ENCODE measurements around the gene RTN4RL1. TPM values are rescaled to one million over a fixed set of nuclear protein-coding genes. Genes with fewer than 3 reads are reported as not detected.

The RTN4RL1 gene
- total RNA-seq, 3 donors from 2014 or later (not counting 1 experiment from before 2014, with no cell fraction given): 0.15 to 0.23 TPM; not detected in 1

- Histone ChIP-seq H3K27ac (ENCODE audit: low read length) (no peak overlapping the region), H3K36me3 (ENCODE audit: control insufficient read depth, insufficient read depth, low read length) (no peaks in the 10 kb centered on the region), H3K27me3 (ENCODE audit: control insufficient read depth, insufficient read depth, low read length) (no peaks in the 10 kb centered on the region), H3K4me3 (ENCODE audit: low read length) (no peak overlapping the region), H3K4me1 (ENCODE audit: control insufficient read depth, insufficient read depth, low read length) (no peaks in the 10 kb centered on the region), H3K9me3 (ENCODE audit: control insufficient read depth, insufficient read depth, low read length) (no peaks in the 10 kb centered on the region)
- Mint-ChIP-seq H3K27ac (no peak overlapping the region), H3K27me3 (ENCODE audit: low read depth in 2 of 2) (peaks cover 4 to 15% of the 10 kb centered on the region in 2 donors), H3K4me1 (no peaks in the 10 kb centered on the region), H3K4me3 (no peak overlapping the region), H3K36me3 (no peaks in the 10 kb centered on the region), H3K9me3 (no peaks in the 10 kb centered on the region)
- ATAC-seq: no peak
- intact Hi-C loops (cut with micrococcal nuclease): no loop called here
- WGBS (ENCODE audit: insufficient coverage): 91% methylated on average over 29 of the region's 29 CpGs
- TF ChIP-seq CTCF (IDR thresholded peaks at IDR 0.05): no peak
- DNase-seq: no peak
Observed at GRCh38 chr17:1918346-1919162, 106.6 kb downstream of the RTN4RL1 start.

- Mint-ChIP-seq H3K27me3 (ENCODE audit: low read depth in 2 of 2) (peaks cover 4 to 20% of the 10 kb centered on the region in 2 donors), H3K36me3 (no peaks in the 10 kb centered on the region), H3K4me3 (no peak overlapping the region), H3K27ac (no peak overlapping the region), H3K4me1 (no peaks in the 10 kb centered on the region), H3K9me3 (no peaks in the 10 kb centered on the region)
- 86% methylated on average over 29 of the region's 29 CpGs for WGBS (ENCODE audit: insufficient coverage)
- Histone ChIP-seq H3K4me3 (ENCODE audit: low read length) (no peak overlapping the region), H3K9me3 (ENCODE audit: control insufficient read depth, insufficient read depth, low read length) (no peaks in the 10 kb centered on the region), H3K4me1 (ENCODE audit: control insufficient read depth, insufficient read depth, low read length) (no peaks in the 10 kb centered on the region), H3K36me3 (ENCODE audit: control insufficient read depth, insufficient read depth, low read length) (no peaks in the 10 kb centered on the region), H3K27me3 (ENCODE audit: control insufficient read depth, insufficient read depth, low read length) (peaks cover 3% of the 10 kb centered on the region), H3K27ac (ENCODE audit: low read length) (no peak overlapping the region)
- ATAC-seq (no peak), DNase-seq (no peak)
- intact Hi-C loops (cut with micrococcal nuclease): no loop called here
- TF ChIP-seq CTCF (IDR thresholded peaks at IDR 0.05): no peak
Observed at GRCh38 chr17:1916963-1917715, 108.0 kb downstream of the RTN4RL1 start.

GRCh38 chr17:1916316-1916715 is 108.8 kb downstream of the RTN4RL1 start:
- no peaks in the 10 kb centered on the region for H3K36me3 ChIP-seq (ENCODE audit: control insufficient read depth, insufficient read depth, low read length)
- Mint-ChIP-seq H3K27ac (no peak overlapping the region), H3K36me3 (no peaks in the 10 kb centered on the region), H3K4me1 (no peaks in the 10 kb centered on the region), H3K4me3 (no peak overlapping the region), H3K27me3 (ENCODE audit: low read depth in 2 of 2) (peaks cover 7 to 28% of the 10 kb centered on the region in 2 donors), H3K9me3 (no peaks in the 10 kb centered on the region)
- H3K27ac ChIP-seq (ENCODE audit: low read length): no peak overlapping the region
- 86% methylated on average over 11 of the region's 14 CpGs for WGBS (ENCODE audit: insufficient coverage)
- no peak for ATAC-seq
- no peak overlapping the region for H3K4me3 ChIP-seq (ENCODE audit: low read length)
- no peaks in the 10 kb centered on the region for H3K9me3 ChIP-seq (ENCODE audit: control insufficient read depth, insufficient read depth, low read length)
- H3K27me3 ChIP-seq (ENCODE audit: control insufficient read depth, insufficient read depth, low read length): peaks cover 4% of the 10 kb centered on the region
- intact Hi-C loops (cut with micrococcal nuclease): no loop called here
- no peak for TF ChIP-seq CTCF (IDR thresholded peaks at IDR 0.05)
- no peaks in the 10 kb centered on the region for H3K4me1 ChIP-seq (ENCODE audit: control insufficient read depth, insufficient read depth, low read length)
- no peak for DNase-seq

Data from natural killer cell (primary cell).